ENCODE results near the gene CCDC141. TPM values are rescaled to one million over a fixed set of nuclear protein-coding genes. Genes with fewer than 3 reads are reported as not detected.

CCDC141 gene
- total RNA-seq, 4 donors from 2014 or later: 1.6 to 10.3 (median 5.3) TPM

DNA sequence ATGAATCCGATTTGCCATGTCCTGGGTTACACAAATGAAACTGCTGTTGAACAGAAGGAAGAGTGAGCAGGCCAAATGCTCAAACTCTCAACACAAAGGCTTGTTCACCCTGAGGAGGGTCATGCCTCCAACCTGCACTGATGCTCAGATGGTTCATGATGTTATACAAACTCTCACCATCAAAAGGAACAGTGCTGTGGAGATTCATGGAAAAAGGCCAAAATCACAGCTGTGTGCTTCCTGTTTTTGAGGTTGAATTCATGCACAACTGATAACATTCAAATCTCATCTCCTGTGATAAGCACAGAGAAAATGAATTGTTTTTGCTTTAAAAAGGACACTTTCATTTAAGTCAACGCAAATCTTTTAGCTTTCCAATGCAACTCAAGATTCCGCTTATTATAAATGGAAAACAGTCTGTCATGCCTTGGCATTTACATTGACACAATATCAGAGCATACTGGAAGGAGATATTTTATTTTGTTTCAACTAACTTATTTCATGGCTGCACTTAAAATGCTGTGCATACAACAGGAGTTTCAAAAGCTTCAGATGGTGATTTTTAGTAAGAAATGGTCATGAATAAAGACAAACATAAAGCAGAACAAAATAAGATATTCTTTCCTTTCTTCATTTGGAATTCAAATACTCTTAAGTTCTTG is 220.5 kb downstream of the CCDC141 start:
- no peak for TF ChIP-seq CTCF (IDR thresholded peaks at IDR 0.05)
- TF ChIP-seq POLR2AphosphoS5 (IDR thresholded peaks at IDR 0.05): no peak
- no peak for TF ChIP-seq EP300 (IDR thresholded peaks at IDR 0.05)
- no peak for TF ChIP-seq POLR2A (IDR thresholded peaks at IDR 0.05)
- Histone ChIP-seq H3K27me3 (no peaks in the 10 kb centered on the region), H3K27ac (no peak overlapping the region), H3K36me3 (no peaks in the 10 kb centered on the region), H3K4me3 (no peak overlapping the region), H3K9me3 (no peaks in the 10 kb centered on the region), H3K4me1 (peaks cover 0 to 6% (median 0%) of the 10 kb centered on the region in 3 donors)
- no peak for ATAC-seq
- WGBS, 2 donors (ENCODE audit: low coverage in 1 of 2): 73 to 78% methylated on average over 3 of the region's 3 CpGs

DNA sequence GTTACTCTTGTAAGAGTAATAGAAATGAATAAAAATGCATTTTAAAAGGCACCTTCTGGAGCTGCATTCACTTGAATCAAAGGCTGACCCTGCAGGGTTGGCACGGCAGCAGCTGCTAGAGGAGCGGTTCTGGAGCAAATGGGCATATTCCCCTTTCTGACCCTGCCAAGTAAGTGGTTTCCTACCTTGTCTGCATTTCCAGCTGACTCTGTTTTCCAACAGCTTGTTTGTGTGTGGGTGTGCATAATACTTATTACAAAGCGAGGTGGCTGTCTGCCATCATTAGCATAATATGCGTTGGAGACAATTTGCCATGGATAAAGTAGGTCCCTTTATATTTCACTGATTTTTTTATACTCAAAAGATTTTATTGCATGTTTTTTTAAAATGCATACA is 221.5 kb downstream of the CCDC141 start:
- Histone ChIP-seq H3K4me1 (peaks cover 0 to 6% (median 0%) of the 10 kb centered on the region in 3 donors), H3K36me3 (no peaks in the 10 kb centered on the region), H3K27me3 (no peaks in the 10 kb centered on the region), H3K9me3 (no peaks in the 10 kb centered on the region), H3K27ac (no peak overlapping the region), H3K4me3 (no peak overlapping the region)
- 59 to 67% methylated on average over 4 of the region's 4 CpGs for WGBS, 2 donors (ENCODE audit: low coverage in 1 of 2)
- ATAC-seq: no peak
- TF ChIP-seq POLR2AphosphoS5 (IDR thresholded peaks at IDR 0.05): no peak
- no peak for TF ChIP-seq CTCF (IDR thresholded peaks at IDR 0.05)
- TF ChIP-seq EP300 (IDR thresholded peaks at IDR 0.05): no peak
- TF ChIP-seq POLR2A (IDR thresholded peaks at IDR 0.05): no peak

GRCh38 chr2:178827739-178828485 is 222.0 kb downstream of the CCDC141 start:
- peaks cover 0 to 6% (median 0%) of the 10 kb centered on the region in 3 donors for H3K4me1 ChIP-seq
- H3K27me3 ChIP-seq: no peaks in the 10 kb centered on the region
- peak overlapping the region in 1 of 4 donors; percentile 24 for H3K27ac ChIP-seq
- H3K36me3 ChIP-seq: no peaks in the 10 kb centered on the region
- H3K9me3 ChIP-seq: no peaks in the 10 kb centered on the region
- ATAC-seq: no peak
- no peak for TF ChIP-seq CTCF (IDR thresholded peaks at IDR 0.05)
- no peak for TF ChIP-seq POLR2A (IDR thresholded peaks at IDR 0.05)
- no peak for TF ChIP-seq EP300 (IDR thresholded peaks at IDR 0.05)
- TF ChIP-seq POLR2AphosphoS5 (IDR thresholded peaks at IDR 0.05): no peak
- 58 to 72% methylated on average over 3 to 9 of the region's 9 CpGs for WGBS, 2 donors (ENCODE audit: low coverage in 1 of 2)
- H3K4me3 ChIP-seq: no peak overlapping the region

DNA sequence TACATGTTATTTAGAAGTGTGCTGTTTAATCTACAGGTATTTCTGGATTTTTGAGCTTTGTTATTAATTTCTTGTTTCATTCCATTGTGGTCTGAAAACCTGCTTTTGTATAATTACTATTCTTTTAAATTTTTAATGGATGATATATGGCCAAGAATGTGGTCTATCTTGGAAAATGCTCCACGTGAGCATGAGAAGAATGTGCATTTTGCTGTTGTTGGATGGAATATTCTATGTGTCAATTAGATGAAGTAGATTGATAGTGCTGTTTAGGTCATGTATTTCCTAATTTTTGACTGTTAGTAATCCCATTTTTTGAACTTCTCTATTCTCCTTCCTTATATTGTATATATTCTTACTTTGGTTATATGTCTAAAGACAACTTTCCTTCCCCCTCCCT is 222.8 kb downstream of the CCDC141 start:
- TF ChIP-seq POLR2AphosphoS5 (IDR thresholded peaks at IDR 0.05): no peak
- no peak for TF ChIP-seq EP300 (IDR thresholded peaks at IDR 0.05)
- TF ChIP-seq CTCF (IDR thresholded peaks at IDR 0.05): no peak
- no peak for TF ChIP-seq POLR2A (IDR thresholded peaks at IDR 0.05)
- ATAC-seq: no peak
- Histone ChIP-seq H3K4me1 (peaks cover 0 to 6% (median 0%) of the 10 kb centered on the region in 3 donors), H3K27ac (no peak overlapping the region), H3K9me3 (no peaks in the 10 kb centered on the region), H3K27me3 (no peaks in the 10 kb centered on the region), H3K36me3 (no peaks in the 10 kb centered on the region), H3K4me3 (no peak overlapping the region)
- 57 to 67% methylated on average over 1 of the region's 1 CpG for WGBS, 2 donors (ENCODE audit: low coverage in 1 of 2)
